A549 (cell line): ENCODE measurements around the gene MLLT10.
"Not testable (repeated sequence)": the region's sequence is repeated elsewhere in the genome, so short reads cannot be mapped to it uniquely, and the experiment has no call there.

Experiments used
- E2F6 ChIP-seq: IDR thresholded peaks from 2 replicates; pipeline ENCODE4 v1.6.1; 2012; ENCODE audit warnings: low read depth, borderline replicate concordance
- JUNB ChIP-seq: fragments of >200 bp; sonication (Bioruptor Twin); formaldehyde crosslinking; IDR thresholded peaks from 2 replicates; pipeline ENCODE4 v1.6.1; 2016
- MAZ ChIP-seq: fragments of 150-350 bp; IDR thresholded peaks from 2 replicates; pipeline ENCODE4 v1.6.1; 2014; ENCODE audit warnings: antibody characterized with exemption, low read depth, low read length, borderline replicate concordance
- POLR2A ChIP-seq: IDR thresholded peaks from 2 replicates; pipeline ENCODE4 v1.6.1; 2012; ENCODE audit warnings: mild to moderate bottlenecking, low read length
- TF ChIP-seq, protein P1 (sequence below): IDR thresholded peaks from 2 replicates; pipeline ENCODE4 v1.6.1; 2012
- TF ChIP-seq, protein P2 (sequence below): fragments of >200 bp; sonication (Bioruptor Twin); formaldehyde crosslinking; IDR thresholded peaks from 3 replicates; pipeline ENCODE4 v1.5.1; 2016

DNA sequence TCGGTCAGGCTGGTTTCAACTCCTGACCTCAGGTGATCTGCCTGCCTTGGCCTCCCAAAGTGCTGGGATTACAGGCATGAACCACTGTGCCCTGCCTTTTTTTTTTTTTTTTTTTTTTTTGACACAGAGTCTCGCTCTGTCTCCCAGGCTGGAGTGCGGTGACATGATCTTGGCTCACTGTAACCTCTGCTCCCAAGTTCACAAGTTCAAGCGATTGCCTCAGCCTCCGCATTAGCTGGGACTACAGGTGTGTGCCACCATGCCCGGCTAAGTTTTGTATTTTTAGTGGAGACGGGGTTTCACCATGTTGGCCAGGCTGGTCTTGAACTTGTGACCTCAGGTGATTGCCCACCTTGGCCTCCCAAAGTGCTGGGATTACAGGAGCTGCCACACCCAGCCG is 94.6 kb downstream of the MLLT10 start:
- not testable (repeated sequence) for TF ChIP-seq POLR2A, E2F6, MAZ, JUNB
- TF ChIP-seq, protein P1, sequence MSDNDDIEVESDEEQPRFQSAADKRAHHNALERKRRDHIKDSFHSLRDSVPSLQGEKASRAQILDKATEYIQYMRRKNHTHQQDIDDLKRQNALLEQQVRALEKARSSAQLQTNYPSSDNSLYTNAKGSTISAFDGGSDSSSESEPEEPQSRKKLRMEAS = not testable (repeated sequence)
- TF ChIP-seq, protein P2, sequence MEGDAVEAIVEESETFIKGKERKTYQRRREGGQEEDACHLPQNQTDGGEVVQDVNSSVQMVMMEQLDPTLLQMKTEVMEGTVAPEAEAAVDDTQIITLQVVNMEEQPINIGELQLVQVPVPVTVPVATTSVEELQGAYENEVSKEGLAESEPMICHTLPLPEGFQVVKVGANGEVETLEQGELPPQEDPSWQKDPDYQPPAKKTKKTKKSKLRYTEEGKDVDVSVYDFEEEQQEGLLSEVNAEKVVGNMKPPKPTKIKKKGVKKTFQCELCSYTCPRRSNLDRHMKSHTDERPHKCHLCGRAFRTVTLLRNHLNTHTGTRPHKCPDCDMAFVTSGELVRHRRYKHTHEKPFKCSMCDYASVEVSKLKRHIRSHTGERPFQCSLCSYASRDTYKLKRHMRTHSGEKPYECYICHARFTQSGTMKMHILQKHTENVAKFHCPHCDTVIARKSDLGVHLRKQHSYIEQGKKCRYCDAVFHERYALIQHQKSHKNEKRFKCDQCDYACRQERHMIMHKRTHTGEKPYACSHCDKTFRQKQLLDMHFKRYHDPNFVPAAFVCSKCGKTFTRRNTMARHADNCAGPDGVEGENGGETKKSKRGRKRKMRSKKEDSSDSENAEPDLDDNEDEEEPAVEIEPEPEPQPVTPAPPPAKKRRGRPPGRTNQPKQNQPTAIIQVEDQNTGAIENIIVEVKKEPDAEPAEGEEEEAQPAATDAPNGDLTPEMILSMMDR = not testable (repeated sequence)
